ENCODE measurements around the gene KLF12.

The KLF12 gene

GRCh38 chr13:74097116-74097515, 37.1 kb downstream of the KLF12 start:
- H3K9me3 ChIP-seq (ENCODE audit: control insufficient read depth, insufficient read depth, low read length), result no peaks in the 10 kb centered on the region
- H3K9me2 ChIP-seq (replicated peaks; ENCODE audit: control insufficient read depth, low read length), result no peaks in the 10 kb centered on the region
- H3K79me2 ChIP-seq (ENCODE audit: control insufficient read depth, low read length), result peaks cover 92% of the 10 kb centered on the region
- no peak for TF ChIP-seq EZH2phosphoT487 (IDR thresholded peaks at IDR 0.05; ENCODE audit: borderline replicate concordance, low read length)
- TF ChIP-seq, protein P1, sequence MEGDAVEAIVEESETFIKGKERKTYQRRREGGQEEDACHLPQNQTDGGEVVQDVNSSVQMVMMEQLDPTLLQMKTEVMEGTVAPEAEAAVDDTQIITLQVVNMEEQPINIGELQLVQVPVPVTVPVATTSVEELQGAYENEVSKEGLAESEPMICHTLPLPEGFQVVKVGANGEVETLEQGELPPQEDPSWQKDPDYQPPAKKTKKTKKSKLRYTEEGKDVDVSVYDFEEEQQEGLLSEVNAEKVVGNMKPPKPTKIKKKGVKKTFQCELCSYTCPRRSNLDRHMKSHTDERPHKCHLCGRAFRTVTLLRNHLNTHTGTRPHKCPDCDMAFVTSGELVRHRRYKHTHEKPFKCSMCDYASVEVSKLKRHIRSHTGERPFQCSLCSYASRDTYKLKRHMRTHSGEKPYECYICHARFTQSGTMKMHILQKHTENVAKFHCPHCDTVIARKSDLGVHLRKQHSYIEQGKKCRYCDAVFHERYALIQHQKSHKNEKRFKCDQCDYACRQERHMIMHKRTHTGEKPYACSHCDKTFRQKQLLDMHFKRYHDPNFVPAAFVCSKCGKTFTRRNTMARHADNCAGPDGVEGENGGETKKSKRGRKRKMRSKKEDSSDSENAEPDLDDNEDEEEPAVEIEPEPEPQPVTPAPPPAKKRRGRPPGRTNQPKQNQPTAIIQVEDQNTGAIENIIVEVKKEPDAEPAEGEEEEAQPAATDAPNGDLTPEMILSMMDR (IDR thresholded peaks at IDR 0.05; ENCODE audit: low read depth, low read length, poor library complexity, severe bottlenecking), result no peak
- H4K20me1 ChIP-seq (ENCODE audit: control insufficient read depth, insufficient read depth, low read depth, low read length), result no peaks in the 10 kb centered on the region
- H3K27me3 ChIP-seq (ENCODE audit: control insufficient read depth, low read length), result no peaks in the 10 kb centered on the region
- H3K4me1 ChIP-seq (ENCODE audit: control insufficient read depth, low read length), result peaks cover 27% of the 10 kb centered on the region
- no peaks in the 10 kb centered on the region for H3K36me3 ChIP-seq (ENCODE audit: control insufficient read depth, low read length)
- H3K4me3 ChIP-seq (ENCODE audit: low read length), result no peak overlapping the region
- peaks cover 15% of the 10 kb centered on the region for H3F3A ChIP-seq (ENCODE audit: control insufficient read depth, insufficient read depth)
- H3K4me2 ChIP-seq (ENCODE audit: low read length), result no peak overlapping the region
- no peak overlapping the region for H3K27ac ChIP-seq (ENCODE audit: low read depth, low read length)

GRCh38 chr13:74093691-74094090, 40.5 kb downstream of the KLF12 start:
- Histone ChIP-seq H3K36me3 (ENCODE audit: control insufficient read depth, low read length) (peaks cover 5% of the 10 kb centered on the region), H4K20me1 (ENCODE audit: control insufficient read depth, insufficient read depth, low read depth, low read length) (no peaks in the 10 kb centered on the region), H3K4me1 (ENCODE audit: control insufficient read depth, low read length) (peaks cover 39% of the 10 kb centered on the region), H3K9me3 (ENCODE audit: control insufficient read depth, insufficient read depth, low read length) (no peaks in the 10 kb centered on the region), H3K79me2 (ENCODE audit: control insufficient read depth, low read length) (peaks cover 91% of the 10 kb centered on the region), H3K4me2 (ENCODE audit: low read length) (no peak overlapping the region), H3K4me3 (ENCODE audit: low read length) (no peak overlapping the region), H3K27ac (ENCODE audit: low read depth, low read length) (no peak overlapping the region), H3F3A (ENCODE audit: control insufficient read depth, insufficient read depth) (peaks cover 15% of the 10 kb centered on the region), H3K9me2 (replicated peaks; ENCODE audit: control insufficient read depth, low read length) (no peaks in the 10 kb centered on the region), H3K27me3 (ENCODE audit: control insufficient read depth, low read length) (no peaks in the 10 kb centered on the region)
- TF ChIP-seq, protein P1 (IDR thresholded peaks at IDR 0.05; ENCODE audit: low read depth, low read length, poor library complexity, severe bottlenecking), result no peak
- no peak for TF ChIP-seq EZH2phosphoT487 (IDR thresholded peaks at IDR 0.05; ENCODE audit: borderline replicate concordance, low read length)

DNA sequence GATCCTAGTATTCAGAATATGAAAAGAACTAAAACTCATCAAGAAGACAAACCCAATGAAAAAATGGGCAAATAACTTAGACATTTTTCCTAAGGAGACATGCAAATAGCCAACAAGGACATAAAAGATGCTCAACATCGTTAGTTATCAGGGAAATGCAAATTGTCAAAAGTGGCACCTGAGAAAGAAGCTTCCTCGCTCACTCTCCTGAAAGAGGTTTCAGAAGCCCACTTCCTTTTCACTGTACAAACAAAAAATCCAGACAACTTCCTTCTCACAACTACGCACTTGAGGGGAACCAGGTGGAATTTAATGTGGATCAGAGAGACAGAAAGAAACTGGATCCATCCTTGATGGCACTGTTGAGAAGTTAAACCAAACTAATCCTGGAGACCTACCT, 41.5 kb downstream of the KLF12 start:
- Histone ChIP-seq H3K4me1 (ENCODE audit: control insufficient read depth, low read length) (peaks cover 42% of the 10 kb centered on the region), H3K4me2 (ENCODE audit: low read length) (peak overlapping the region; percentile 71), H3K9me3 (ENCODE audit: control insufficient read depth, insufficient read depth, low read length) (no peaks in the 10 kb centered on the region), H3K9me2 (replicated peaks; ENCODE audit: control insufficient read depth, low read length) (no peaks in the 10 kb centered on the region), H3F3A (ENCODE audit: control insufficient read depth, insufficient read depth) (peaks cover 15% of the 10 kb centered on the region), H3K79me2 (ENCODE audit: control insufficient read depth, low read length) (peaks cover 91% of the 10 kb centered on the region), H3K27me3 (ENCODE audit: control insufficient read depth, low read length) (no peaks in the 10 kb centered on the region), H4K20me1 (ENCODE audit: control insufficient read depth, insufficient read depth, low read depth, low read length) (no peaks in the 10 kb centered on the region), H3K36me3 (ENCODE audit: control insufficient read depth, low read length) (peaks cover 5% of the 10 kb centered on the region), H3K27ac (ENCODE audit: low read depth, low read length) (peak overlapping the region; percentile 68), H3K4me3 (ENCODE audit: low read length) (peak overlapping the region; percentile 38)
- TF ChIP-seq EZH2phosphoT487 (IDR thresholded peaks at IDR 0.05; ENCODE audit: borderline replicate concordance, low read length), result no peak
- TF ChIP-seq, protein P1 (IDR thresholded peaks at IDR 0.05; ENCODE audit: low read depth, low read length, poor library complexity, severe bottlenecking), result no peak
